ENCODE results near the gene SLBP.
"Not testable (repeated sequence)": the region's sequence is repeated elsewhere in the genome, so short reads cannot be mapped to it uniquely, and the experiment has no call there.

The SLBP gene

DNA sequence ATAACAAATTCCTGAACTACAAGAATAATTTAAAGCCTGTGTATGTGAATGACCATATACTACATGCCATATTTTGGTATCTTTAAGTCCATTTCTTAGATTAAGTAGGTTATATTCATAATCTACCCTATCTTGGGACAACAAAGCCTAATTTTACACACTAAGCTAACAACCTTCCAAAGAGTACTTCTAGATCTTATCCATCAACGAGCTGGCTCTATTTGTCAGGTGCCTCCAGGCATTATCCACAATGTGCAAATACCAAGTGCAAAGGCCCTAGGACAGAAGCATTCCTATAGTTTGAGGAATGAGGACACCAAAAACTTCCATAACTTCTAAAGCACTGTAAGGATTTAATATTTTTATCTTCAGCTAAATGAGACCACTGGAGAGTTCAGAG lies 3.5 kb downstream of the SLBP start:
- no peak for DNase-seq

DNA sequence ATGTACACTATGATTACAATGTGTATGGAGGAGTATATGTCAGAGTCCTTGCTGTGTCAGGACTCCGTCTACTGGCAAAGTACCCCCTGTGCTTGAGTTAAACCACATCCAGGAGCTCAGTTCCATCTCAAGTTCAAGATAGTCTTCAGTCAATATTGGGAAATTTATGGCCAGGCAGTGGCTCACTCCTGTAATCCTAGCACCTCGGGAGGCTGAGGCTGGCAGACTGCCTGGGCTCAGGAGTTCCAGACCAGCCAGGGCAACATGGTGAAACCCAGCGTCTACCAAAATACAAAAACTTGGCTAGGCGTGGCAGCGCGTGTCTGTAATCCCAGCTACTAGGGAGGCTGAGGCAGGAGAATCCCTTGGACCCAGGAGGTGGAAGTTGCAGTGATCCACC lies 5.8 kb downstream of the SLBP start:
- no peak for DNase-seq

DNA sequence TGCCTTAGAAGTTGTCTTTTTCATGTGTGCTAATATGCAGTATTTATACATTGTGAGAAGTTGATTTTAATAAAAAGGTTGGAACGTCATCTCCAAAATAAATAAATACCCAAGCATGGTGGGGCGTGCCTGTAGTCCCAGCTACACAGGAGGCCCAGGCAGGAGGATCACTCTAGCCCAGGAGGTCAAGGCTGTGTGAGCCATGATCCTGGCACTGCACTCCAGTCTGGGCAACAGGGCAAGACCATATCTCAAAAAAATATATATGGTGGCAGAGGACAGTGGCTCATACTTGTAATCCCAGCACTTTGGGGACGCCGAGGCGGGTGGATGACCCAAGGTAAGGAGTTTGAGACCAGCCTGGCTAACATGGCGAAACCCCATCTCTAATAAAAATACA lies 6.4 kb downstream of the SLBP start:
- no peak for DNase-seq

DNA sequence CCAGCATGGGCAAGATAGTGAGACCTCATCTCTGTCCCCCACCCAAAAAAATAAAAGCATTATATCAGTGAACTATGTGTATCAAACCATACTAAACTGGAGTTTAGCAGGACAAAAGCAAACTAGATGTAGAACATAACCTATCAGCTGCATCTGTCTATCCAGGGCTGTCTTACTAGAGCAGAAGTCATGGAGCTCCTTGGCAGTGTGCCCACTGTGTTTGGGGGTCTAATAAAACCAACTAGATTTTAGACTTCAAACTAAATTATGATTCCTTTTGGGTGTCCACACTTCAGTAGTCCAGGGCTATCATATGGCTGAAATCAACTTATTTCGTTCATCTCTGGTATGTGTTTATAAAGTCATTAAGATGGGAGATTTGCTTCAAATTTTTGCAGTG lies 8.3 kb downstream of the SLBP start:
- no peak for DNase-seq

DNA sequence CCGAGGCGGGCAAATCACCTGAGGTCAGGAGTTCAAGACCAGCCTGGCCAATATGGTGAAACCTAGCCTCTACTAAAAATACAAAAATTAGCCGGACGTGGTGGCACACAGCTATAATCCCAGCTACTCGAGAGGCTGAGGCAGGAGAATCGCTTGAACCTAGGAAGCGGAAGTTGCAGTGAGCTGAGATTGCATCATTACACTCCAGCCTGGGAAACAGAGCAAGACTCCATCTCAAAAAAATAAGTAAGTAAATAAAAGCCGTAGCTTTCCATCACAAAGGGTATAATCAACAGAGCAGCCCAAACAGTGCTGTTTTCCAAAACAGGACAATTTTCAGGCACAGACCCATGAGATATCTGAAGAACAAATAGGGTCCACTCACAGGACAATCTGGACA lies 10.4 kb downstream of the SLBP start:
- DNase-seq = not testable (repeated sequence)

DNA sequence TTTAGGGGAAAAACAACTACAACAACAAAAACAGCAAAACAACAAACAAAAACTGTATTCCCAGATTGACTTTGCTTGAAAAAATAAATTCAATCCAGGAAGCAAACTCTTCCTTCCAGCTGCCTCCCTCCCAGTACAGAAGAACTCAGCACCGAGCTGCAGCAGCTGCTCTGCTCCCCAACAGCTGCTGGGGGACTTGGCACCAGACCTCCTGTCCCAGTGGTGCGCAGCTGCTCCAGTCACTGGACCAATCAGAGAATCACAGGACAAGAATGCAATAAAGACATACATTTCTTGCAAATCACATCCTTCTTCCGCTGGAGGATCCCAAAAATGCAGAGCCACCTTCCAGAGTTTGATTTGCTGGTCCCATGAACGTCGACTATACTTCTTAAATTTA lies 16.2 kb downstream of the SLBP start:
- DNase-seq = no peak

DNA sequence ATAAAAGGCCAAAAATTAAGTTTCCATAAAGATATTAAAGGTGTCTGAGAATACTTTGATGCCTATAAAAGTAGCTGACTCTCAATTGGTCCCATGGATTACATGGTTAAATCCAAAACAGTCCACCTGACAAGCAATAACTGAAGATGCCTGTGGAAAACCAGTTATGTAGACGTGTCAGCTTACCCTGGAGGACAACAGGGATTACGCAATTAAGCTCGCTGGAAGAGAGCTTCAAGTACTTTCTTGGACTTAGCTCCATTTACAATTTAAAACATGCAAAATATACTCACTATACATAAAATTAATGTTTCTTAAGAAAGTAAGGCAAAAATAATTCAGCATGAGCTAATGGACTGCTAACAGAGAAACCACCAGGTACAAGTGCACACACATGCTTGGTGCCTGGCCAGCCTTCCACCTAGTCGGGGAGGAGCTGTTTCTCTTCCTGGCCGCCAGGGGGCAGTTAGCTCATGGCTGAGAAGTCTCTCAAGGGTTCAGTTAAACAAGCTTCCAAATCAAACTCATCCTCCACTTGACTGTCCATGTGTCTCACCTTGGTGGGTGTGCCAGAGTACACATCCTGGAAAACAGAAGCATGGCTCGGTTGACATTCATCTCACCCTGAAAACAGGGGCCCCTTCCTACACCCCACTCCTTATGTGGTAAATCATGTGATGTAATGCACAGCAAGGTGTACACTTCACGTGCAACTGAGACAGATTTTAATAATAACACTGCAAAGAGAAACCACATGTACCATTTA lies 18.8 kb downstream of the SLBP start:
- DNase-seq = peak; percentile 73

DNA sequence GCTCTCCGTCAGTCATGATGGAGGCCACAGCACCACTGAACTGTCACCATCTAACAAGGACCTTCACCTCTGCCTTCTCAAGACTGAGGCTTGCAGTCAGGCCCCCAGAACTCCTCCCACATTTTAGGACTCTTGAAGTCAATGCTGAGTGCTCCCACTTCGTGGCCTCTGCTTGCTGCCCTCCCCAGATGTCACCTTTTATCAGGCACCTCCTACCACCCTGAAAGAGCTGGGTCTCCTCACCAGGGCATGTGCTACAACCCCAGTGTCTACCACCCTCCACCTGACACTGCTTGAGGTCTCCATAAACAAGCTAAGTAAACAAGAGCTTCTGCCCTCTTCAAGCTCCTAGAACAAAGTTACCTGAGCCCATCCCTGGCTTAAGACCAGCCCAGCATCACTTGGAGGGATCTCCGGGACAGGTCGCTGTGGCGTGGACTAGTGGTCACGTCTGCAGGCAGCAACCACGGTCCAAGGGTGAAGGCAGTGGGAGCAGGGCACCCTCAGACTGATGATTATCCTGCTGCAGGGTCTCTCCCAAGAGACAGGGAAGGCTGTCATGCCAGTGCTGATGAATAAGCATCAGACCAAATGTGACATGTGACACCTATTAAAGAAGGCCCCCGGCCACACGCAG lies 20.3 kb downstream of the SLBP start:
- DNase-seq = no peak

DNA sequence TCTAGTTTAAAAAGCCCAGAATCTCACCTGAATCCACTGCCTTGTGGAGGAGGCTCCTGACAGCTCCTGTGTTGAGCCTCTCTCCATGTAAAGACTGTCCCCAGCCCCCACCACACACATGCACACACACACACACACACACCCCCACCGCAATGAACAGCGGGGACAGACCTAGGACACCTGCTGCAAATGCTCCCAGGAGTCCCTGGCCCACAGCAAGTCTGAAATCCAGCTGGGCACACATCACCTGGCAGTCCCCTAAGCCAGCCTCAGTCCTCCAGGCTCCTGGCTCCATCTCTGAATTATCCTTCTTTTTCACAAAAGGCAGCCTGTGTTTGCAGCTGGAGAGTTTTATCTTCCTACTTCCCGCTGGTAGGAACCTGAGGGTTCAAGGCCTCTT lies 21.4 kb downstream of the SLBP start:
- no peak for DNase-seq

DNA sequence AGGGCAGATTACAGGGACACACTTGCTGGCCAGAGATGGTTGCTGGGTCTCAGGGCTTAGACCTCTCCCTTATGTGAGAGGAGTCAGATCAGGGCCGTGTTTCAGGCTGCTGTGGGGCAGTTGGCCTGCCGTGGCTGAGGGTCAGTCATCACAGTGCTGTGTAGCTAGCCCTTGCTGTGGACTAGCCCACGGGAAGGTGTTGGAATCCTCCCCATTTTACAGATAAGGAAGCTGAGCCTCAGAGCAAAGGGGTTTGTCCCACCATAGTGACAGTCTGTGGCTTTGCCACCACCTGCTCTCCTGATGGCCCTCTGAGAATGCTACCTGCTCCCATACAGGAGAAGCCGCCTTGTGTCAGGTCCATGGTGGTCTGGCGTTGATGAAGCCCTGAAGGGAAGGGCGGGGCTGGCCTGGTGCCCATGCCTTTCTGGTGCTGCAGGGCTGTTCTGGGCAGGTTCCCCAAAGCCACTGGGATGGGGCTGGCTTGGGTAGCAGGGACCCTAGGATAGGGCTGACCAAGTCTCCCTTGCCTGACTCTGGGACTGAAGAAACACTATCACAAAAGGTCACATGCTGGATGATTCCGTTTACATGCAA lies 25.6 kb downstream of the SLBP start:
- no peak for DNase-seq

DNA sequence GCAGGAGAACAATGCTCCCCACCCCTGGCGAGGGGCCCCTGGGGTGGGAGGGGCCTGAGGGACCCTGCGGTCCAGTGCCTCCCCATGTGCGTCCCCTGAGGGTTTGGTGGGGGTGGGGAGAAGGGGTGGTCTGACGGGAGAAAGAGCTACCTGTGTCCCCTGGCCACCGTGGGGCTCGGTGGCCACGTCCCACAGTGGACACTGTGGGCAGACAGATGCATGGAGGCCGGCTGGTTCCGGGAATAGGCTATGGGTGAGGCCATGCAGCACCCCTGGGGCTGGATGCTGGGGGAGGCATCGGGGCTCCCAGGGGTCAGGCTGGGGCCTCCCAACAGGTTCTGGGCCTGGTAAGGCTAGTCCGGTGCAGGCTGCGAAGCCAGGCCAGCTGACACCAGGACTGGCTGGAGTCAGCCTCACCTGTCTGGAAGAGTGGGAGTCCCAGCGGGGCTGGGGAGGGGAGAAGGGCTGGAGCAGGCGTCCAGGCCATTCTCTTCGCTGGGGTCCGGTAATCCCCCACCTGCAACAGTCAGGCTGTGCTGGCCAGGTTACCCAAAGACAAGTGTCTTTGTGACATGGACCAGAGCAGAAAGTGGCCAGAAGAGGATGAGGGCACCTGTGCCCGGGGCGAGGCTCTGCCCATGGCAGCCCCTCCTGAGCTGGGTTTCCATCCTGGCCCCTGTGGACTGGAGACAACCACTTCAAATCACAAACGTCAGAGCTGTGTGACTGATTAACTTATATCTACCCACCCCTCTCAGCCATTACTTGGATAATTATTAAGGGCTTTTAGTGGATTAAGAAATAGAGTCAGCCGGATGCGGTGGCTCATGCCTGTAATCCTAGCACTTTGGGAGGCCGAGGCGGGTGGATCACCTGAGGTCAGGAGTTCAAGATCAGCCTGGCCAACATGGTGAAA lies 26.6 kb downstream of the SLBP start:
- DNase-seq = peak; percentile 14

DNA sequence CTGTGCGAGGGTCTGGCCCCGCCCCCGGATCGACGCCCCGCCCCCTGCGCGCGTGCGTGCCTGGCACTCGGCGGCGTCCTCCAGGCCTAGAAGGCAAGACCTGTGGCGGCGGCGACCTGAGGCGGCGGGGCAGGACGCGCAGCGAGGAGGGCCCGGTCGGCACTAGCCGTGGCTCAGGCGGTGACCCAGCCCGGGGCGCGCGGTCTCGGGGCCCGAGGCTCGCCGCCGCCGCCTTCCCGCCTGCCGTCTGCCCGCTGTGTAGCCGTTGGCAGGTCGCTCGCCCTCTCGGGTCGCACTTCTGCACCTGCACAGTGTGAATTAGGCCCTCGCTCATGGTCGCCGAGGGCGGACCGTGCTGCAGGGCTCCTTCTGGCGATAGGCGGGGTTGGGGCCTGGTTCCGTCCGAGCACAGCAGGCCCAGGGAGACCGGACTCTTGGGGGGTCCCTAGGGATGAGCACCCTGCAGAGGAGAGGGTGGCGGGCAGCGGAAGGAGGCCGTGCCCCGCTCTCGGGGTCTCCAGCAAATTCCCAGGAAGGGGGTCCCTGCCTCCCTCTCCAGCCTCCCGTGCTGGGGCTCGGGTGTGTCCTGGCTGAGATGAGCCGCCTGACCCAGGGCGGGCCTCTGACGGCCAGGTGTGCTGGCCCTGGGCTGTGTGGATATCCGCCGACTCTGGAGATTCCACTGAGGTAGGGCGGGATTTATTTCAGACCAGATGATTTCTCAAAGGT lies 27.4 kb downstream of the SLBP start:
- no peak for DNase-seq

DNA sequence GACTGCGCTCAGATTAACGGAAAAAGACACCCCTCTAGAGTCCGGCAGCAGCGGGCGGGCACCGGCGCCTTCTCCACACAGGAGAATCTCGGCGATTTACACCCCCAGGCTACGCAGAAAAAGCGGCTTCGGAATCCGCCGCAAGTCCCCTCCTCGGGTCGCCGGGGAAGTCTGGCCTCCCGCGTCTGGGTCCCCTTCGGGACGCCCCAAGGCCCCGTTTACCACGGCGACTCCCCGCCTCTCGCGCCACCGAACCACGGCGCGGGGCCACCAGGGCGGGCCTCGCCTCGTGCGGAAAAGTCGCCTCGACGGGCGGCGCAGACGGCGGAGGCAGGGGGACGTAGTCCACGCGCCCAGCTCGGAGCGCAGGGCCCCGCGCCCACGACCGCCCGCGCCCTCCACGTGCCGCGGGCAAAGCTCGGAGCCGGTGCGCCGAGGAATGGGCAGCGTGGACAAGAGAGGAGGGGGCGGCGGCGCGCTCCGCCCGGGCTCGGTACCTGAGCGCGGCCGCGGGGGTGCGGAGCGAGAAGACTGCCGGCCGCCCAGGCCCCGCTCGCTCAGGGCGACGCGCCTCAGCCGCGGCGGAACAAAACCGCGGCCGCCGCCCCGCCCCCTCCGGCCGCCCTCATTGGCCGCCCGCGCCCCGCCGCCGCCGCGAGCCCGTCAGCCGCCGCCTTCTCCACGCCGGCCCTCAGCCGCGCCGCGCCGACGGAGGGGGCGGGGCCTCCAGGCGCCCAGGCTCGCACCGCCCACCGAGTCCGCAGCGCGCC lies 28.2 kb downstream of the SLBP start, which contains the start of gene FAM53A:
Gene FAM53A, minus strand, starts transcription at position 578 of the 770 bp plus-strand sequence. CDS start 15,572 bp downstream, outside the sequence.
- peak; percentile 86 for DNase-seq

DNA sequence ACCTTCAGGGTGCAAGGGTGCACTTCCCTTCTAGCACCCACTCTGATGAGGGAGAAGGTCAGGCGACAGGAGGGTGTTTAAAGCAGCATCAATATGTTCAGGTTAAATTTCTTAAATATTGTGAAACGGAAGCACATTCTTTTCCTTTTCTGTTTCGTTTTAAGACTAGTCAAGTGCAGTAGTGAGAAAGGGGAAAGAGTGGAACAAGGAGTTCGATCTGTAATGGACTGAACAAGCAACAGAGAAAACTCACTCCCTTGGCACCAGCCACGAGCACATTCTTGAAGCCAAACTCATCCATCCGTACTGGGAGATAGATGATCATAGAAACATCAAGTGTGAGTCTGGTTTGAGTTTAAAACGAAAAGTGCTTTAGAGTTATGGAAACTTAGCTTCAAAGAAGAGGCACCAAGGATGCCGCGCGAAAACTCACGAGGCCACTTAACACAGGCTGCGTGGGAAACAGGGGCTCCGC lies 28.8 kb downstream of the SLBP start:
- peak; percentile 79 for DNase-seq

DNA sequence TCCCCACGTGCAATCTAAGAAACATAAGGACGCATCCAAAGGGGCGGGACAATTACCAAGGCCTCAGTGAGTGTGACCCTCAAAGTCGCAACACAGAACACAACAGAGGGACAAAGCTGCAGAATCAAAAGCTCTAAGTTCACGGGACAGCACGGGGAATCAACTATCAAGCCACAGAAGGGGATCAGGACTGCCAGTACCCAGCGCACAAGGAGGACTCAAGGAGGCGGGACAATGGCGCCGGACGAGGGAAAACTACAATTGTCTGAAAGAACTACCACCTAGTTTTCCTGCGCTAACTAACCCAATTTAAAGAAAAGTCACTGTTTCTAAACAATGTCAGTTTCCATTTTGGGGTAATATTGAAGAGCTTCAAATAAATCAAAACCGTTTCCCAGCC lies 29.3 kb downstream of the SLBP start:
- DNase-seq = no peak

DNA sequence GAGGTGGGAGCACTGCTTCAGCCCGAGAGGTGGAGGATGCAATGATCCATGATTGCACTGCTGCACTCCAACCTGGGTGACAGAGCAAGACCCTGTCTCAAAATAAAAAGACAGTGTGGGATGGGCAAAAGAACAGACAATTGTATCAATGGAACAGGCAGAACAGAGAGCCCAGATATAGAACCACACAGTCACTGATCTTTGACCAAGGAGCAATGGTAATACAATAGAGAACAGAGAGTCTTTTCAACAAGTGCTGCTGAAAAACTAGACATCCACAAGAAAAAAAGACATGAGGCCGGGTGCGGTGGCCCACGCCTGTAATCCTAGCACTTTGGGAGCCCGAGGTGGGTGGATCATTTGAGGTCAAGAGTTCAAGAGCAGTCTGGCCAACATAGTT lies 33.9 kb downstream of the SLBP start:
- no peak for DNase-seq

DNA sequence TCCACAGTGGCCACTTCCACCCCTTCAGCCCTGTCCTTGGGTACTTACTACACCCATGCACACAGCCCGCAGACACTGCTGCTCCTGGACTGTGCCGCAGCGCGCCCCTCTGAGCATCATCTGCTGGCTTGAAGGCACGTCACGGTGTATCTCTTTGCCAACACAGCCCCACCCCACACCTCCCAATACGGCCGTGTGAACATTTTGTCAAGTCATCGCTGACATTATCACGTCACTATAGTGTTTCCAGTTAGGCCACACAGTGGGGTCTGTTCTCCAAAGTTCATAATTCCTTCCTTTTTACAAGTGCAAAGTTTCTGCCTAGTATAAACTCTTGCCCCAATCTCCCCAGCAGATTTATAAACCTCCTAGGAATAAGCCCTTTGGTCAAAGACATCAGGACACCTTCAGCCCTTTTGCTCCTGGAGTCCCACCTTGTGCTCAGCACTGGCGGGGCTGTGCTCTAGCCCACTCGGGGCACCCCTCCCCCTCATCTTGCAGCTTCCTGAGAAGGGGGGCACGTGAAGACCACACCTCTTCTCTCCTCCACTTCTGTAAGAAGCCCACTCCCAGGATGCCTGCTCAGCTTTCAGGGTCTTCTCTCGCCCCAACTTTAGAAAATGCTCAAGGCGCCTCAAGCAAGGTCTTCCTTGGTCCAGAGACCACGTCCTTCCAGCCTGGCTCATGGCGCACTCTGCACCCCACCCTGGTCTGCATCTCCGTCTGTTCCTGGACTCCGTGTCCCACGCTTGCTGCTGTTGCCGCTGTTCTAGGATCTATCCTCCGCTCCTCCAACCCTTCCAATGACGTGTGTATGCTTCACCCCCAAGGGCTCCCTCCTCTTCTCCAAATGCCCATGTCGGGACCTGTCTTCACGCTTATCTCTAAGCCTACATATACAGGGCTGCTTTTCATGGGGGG lies 35.3 kb downstream of the SLBP start:
- no peak for DNase-seq

DNA sequence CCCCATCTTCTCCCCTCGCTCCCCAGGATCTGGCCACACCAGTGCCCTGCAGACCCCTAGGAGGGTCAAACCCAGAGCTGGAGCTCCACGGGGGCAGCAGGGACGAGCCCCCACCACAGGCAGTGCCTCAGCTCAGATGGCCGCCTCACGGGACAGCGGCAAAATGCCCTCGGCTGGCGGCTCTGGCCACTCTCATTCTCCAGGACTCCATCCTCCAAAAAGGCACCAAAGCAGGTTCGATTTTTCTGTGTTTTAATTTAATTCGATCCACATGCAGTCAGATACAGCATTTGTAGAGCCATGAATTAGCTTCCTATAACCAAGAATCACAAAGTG lies 36.3 kb downstream of the SLBP start:
- DNase-seq = no peak

DNA sequence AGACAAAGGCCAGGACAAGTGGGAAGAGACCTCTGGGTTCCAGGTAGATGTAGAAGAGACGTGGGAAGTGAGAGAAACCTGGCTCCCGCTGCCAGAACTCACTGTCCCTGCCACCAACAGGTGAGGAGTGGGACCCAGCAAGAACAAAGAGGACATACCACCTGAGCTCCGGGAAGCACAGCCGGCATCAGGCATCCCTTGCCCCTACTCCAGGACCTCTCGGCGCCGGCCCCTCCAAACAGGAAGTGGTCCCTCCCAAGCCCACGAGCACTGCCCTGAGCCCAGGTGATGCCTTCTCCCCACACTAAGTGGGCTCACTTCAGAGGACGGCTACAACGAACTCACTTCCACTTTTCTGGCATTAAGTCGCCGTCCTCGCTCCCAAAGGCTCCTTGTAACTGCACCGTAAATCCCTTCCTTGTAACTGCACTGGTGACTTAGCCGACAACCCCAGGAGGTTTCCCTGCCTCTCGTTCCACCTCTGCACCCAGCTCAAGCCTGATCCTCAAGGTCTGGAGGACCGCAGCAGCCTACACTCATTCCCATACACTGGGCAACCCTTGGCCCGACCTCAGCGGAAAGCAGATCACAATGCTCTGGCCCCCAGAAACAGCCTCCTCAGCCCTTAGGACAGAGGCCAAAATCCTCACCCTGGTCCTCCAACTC lies 36.9 kb downstream of the SLBP start:
- DNase-seq = no peak

DNA sequence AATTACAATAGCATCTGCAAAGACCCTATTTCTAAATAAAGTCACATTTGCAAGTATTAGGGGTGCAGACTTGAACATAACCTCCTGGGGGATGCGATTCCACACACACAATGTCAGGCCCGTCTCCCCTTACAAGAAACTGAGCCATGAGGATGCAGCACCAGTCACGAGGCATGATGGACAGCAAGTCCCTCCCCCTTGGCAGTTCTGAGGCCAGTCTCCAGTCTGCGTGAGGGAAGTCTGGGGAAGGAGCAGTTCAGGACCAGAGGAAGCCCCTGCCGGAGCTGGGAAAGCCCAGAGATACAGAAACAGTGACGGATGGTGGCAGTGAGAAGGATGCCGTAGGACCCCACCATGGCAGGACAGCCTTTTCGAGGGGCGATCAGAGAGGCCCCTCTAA lies 37.4 kb downstream of the SLBP start:
- DNase-seq = no peak

All from kidney glomerular epithelial cell (primary cell).